WTC11 (cell line): ENCODE measurements around the gene TRMT112.

Source experiments
- CBFB ChIP-seq: sonication (generic); formaldehyde crosslinking; IDR thresholded peaks from 2 replicates; pipeline ENCODE4 v1.8.1; 2022; ENCODE audit warnings: mild to moderate bottlenecking, low read depth, missing genetic modification reagents
- CREB1 ChIP-seq: sonication (generic); formaldehyde crosslinking; IDR thresholded peaks from 2 replicates; pipeline ENCODE4 v1.8.0; 2023; ENCODE audit warnings: mild to moderate bottlenecking, missing genetic modification reagents
- ELF4 ChIP-seq: sonication (generic); formaldehyde crosslinking; IDR thresholded peaks from 2 replicates; pipeline ENCODE4 v1.8.1; 2022; ENCODE audit warnings: low read depth, mild to moderate bottlenecking, moderate library complexity, missing genetic modification reagents
- JUN ChIP-seq: sonication (generic); formaldehyde crosslinking; IDR thresholded peaks from 2 replicates; pipeline ENCODE4 v1.8.0; 2023; ENCODE audit warnings: mild to moderate bottlenecking, missing genetic modification reagents
- TCF7 ChIP-seq: sonication (generic); formaldehyde crosslinking; IDR thresholded peaks from 2 replicates; pipeline ENCODE4 v1.8.0; 2022; ENCODE audit warnings: mild to moderate bottlenecking, low read depth, missing genetic modification reagents, moderate library complexity
- ZNF416 ChIP-seq: fragments of 250-450 bp; sonication (Bioruptor Pico); IDR thresholded peaks from 2 replicates; pipeline ENCODE4 v1.9.0; 2021; ENCODE audit warnings: mild to moderate bottlenecking, inconsistent platforms
- TF ChIP-seq, protein P1 (sequence below): sonication (generic); formaldehyde crosslinking; IDR thresholded peaks from 2 replicates; pipeline ENCODE4 v1.8.1; 2023; ENCODE audit warnings: mild to moderate bottlenecking, missing genetic modification reagents
- TF ChIP-seq, protein P2 (sequence below): fragments of 200-600 bp; IDR thresholded peaks from 2 replicates; pipeline ENCODE4 v1.8.0; 2022; ENCODE audit warnings: antibody characterized with exemption
- TF ChIP-seq, protein P3 (sequence below): sonication (generic); formaldehyde crosslinking; conservative IDR thresholded peaks from 2 replicates; pipeline ENCODE4 v1.8.1; 2023; ENCODE audit warnings: mild to moderate bottlenecking, low read depth, missing genetic modification reagents, moderate library complexity
- TF ChIP-seq, protein P4 (sequence below): sonication (generic); formaldehyde crosslinking; IDR thresholded peaks from 2 replicates; pipeline ENCODE4 v1.8.0; 2022; ENCODE audit warnings: mild to moderate bottlenecking, missing genetic modification reagents
- TF ChIP-seq, protein P5 (sequence below): sonication (generic); formaldehyde crosslinking; IDR thresholded peaks from 2 replicates; pipeline ENCODE4 v1.8.0; 2022; ENCODE audit warnings: mild to moderate bottlenecking, missing genetic modification reagents

DNA sequence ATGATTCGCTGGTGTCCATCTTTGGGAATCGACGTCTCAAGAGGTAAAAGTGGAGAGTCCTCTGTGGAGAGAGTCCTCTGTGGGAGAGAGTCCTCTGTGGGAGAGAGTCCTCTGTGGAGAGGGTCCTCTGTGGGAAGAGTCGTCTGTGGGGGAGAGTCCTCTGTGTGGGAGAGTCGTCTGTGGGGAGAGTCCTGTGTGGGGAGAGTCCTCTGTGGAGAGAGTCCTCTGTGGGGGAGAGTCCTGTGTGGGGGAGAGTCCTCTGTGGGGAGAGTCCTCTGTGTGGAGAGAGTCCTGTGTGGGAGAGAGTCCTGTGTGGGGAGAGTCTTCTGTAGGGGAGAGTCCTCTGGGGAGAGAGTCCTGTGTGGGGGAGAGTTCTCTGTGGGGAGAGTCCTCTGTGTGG lies 3.7 kb upstream of the TRMT112 start:
- TF ChIP-seq, protein P1, sequence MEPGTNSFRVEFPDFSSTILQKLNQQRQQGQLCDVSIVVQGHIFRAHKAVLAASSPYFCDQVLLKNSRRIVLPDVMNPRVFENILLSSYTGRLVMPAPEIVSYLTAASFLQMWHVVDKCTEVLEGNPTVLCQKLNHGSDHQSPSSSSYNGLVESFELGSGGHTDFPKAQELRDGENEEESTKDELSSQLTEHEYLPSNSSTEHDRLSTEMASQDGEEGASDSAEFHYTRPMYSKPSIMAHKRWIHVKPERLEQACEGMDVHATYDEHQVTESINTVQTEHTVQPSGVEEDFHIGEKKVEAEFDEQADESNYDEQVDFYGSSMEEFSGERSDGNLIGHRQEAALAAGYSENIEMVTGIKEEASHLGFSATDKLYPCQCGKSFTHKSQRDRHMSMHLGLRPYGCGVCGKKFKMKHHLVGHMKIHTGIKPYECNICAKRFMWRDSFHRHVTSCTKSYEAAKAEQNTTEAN (CRISPR knock-in tag): no peak
- TF ChIP-seq JUN (CRISPR knock-in tag) (no peak), TCF7 (CRISPR knock-in tag) (no peak), ZNF416 (CRISPR knock-in tag) (no peak), CBFB (CRISPR knock-in tag) (no peak), ELF4 (CRISPR knock-in tag) (no peak), CREB1 (no peak)
- TF ChIP-seq, protein P2, sequence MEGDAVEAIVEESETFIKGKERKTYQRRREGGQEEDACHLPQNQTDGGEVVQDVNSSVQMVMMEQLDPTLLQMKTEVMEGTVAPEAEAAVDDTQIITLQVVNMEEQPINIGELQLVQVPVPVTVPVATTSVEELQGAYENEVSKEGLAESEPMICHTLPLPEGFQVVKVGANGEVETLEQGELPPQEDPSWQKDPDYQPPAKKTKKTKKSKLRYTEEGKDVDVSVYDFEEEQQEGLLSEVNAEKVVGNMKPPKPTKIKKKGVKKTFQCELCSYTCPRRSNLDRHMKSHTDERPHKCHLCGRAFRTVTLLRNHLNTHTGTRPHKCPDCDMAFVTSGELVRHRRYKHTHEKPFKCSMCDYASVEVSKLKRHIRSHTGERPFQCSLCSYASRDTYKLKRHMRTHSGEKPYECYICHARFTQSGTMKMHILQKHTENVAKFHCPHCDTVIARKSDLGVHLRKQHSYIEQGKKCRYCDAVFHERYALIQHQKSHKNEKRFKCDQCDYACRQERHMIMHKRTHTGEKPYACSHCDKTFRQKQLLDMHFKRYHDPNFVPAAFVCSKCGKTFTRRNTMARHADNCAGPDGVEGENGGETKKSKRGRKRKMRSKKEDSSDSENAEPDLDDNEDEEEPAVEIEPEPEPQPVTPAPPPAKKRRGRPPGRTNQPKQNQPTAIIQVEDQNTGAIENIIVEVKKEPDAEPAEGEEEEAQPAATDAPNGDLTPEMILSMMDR: no peak
- TF ChIP-seq, protein P3, sequence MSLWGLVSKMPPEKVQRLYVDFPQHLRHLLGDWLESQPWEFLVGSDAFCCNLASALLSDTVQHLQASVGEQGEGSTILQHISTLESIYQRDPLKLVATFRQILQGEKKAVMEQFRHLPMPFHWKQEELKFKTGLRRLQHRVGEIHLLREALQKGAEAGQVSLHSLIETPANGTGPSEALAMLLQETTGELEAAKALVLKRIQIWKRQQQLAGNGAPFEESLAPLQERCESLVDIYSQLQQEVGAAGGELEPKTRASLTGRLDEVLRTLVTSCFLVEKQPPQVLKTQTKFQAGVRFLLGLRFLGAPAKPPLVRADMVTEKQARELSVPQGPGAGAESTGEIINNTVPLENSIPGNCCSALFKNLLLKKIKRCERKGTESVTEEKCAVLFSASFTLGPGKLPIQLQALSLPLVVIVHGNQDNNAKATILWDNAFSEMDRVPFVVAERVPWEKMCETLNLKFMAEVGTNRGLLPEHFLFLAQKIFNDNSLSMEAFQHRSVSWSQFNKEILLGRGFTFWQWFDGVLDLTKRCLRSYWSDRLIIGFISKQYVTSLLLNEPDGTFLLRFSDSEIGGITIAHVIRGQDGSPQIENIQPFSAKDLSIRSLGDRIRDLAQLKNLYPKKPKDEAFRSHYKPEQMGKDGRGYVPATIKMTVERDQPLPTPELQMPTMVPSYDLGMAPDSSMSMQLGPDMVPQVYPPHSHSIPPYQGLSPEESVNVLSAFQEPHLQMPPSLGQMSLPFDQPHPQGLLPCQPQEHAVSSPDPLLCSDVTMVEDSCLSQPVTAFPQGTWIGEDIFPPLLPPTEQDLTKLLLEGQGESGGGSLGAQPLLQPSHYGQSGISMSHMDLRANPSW (CRISPR knock-in tag): no peak
- TF ChIP-seq, protein P4, sequence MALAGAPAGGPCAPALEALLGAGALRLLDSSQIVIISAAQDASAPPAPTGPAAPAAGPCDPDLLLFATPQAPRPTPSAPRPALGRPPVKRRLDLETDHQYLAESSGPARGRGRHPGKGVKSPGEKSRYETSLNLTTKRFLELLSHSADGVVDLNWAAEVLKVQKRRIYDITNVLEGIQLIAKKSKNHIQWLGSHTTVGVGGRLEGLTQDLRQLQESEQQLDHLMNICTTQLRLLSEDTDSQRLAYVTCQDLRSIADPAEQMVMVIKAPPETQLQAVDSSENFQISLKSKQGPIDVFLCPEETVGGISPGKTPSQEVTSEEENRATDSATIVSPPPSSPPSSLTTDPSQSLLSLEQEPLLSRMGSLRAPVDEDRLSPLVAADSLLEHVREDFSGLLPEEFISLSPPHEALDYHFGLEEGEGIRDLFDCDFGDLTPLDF (CRISPR knock-in tag): no peak
- TF ChIP-seq, protein P5, sequence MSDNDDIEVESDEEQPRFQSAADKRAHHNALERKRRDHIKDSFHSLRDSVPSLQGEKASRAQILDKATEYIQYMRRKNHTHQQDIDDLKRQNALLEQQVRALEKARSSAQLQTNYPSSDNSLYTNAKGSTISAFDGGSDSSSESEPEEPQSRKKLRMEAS (CRISPR knock-in tag): no peak
